ENCODE data around the gene WDR7.

DNA sequence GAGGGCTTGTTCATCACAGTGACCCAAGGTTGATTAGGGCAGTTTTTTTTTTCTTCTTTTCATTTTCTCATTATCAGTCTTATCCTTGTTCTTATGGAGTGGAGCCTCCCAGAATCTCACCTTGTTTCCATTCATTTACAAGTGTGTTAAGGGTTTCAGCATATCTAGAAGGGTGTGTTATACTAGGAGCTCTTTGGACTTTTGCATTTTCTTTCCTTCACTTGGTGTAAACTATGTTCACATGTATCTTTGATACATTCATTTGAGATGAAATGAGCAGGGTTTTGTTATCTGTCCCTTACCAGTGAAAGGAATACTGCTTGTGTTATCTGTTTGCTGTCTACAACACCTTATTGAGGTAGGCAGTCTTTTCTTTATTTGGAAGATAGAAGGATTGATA, 96.7 kb downstream of the WDR7 start:
- no peak for TF ChIP-seq EZH2 (IDR thresholded peaks at IDR 0.05; ENCODE audit: borderline replicate concordance)
- no peak for TF ChIP-seq CTCF (IDR thresholded peaks at IDR 0.05; ENCODE audit: poor library complexity)
- TF ChIP-seq EZH2phosphoT487 (IDR thresholded peaks at IDR 0.05; ENCODE audit: low read depth, severe bottlenecking, unreplicated experiment) = no peak
